Fibroblast of pulmonary artery (primary cell): Measurements from ENCODE around the gene WEE1.
A peak's percentile ranks its signal among the peaks of the same experiment; 100 is the strongest.

Experiments
- DNase-seq: peaks from one replicate; pipeline ENCODE4 v3.0.0-alpha.2; 2010; ENCODE audit warnings: low read depth
- H3K4me3 ChIP-seq: replicated peaks from 2 replicates; pipeline ENCODE4 v1.5.1; 2011; ENCODE audit warnings: low read depth, mild to moderate bottlenecking, control low read depth, low read length, moderate library complexity
- CTCF ChIP-seq: IDR thresholded peaks from 2 replicates; pipeline ENCODE4 v1.5.1; 2011; ENCODE audit warnings: mild to moderate bottlenecking, control low read depth, low read length, inconsistent platforms; ENCODE audit errors: missing control alignments

The WEE1 gene

GRCh38 chr11:9566561-9567063 lies 6.9 kb upstream of the WEE1 start:
- TF ChIP-seq CTCF = no peak
- DNase-seq = peak; percentile 96
- no peak overlapping the region for H3K4me3 ChIP-seq

GRCh38 chr11:9567401-9567800 lies 6.1 kb upstream of the WEE1 start:
- no peak for TF ChIP-seq CTCF
- H3K4me3 ChIP-seq = no peak overlapping the region
- DNase-seq = no peak

GRCh38 chr11:9568161-9568853 lies 5.2 kb upstream of the WEE1 start:
- H3K4me3 ChIP-seq = no peak overlapping the region
- no peak for DNase-seq

GRCh38 chr11:9568854-9569587 lies 4.4 kb upstream of the WEE1 start:
- H3K4me3 ChIP-seq = no peak overlapping the region
- peak; percentile 94 for DNase-seq
- no peak for TF ChIP-seq CTCF

More at GRCh38 chr11:9568161-9568853, 5.2 kb upstream of the WEE1 start:
- no peak for TF ChIP-seq CTCF

- TF ChIP-seq CTCF = no peak
- no peak for DNase-seq
- no peak overlapping the region for H3K4me3 ChIP-seq
Measured at GRCh38 chr11:9569588-9570164, 3.8 kb upstream of the WEE1 start.

- no peak for DNase-seq
- H3K4me3 ChIP-seq = no peak overlapping the region
- TF ChIP-seq CTCF = no peak
Measured at GRCh38 chr11:9570313-9571025, 3.0 kb upstream of the WEE1 start.
